Iris pigment epithelial cell (primary cell): Measurements from ENCODE around the gene NEK1.
"Not testable (repeated sequence)": the region's sequence is repeated elsewhere in the genome, so short reads cannot be mapped to it uniquely, and the experiment has no call there.

Experiments
- DNase-seq: peaks from one replicate; pipeline ENCODE4 v3.0.0-alpha.2; 2011; ENCODE audit warnings: low read depth

NEK1 gene

DNA sequence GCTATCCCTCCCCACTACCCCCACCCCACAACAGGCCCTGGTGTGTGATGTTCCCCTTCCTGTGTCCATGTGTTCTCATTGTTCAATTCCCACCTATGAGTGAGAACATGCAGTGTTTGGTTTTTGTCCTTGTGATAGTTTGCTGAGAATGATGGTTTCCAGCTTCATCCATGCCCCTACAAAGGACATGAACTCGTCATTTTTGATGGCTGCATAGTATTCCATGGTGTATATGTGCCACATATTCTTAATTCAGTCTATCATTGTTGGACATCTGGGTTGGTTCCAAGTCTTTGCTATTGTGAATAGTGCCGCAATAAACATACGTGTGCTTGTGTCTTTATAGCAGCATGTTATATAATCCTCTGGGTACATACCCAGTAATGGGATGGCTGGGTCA lies 118.1 kb downstream of the NEK1 start:
- DNase-seq, result not testable (repeated sequence)

DNA sequence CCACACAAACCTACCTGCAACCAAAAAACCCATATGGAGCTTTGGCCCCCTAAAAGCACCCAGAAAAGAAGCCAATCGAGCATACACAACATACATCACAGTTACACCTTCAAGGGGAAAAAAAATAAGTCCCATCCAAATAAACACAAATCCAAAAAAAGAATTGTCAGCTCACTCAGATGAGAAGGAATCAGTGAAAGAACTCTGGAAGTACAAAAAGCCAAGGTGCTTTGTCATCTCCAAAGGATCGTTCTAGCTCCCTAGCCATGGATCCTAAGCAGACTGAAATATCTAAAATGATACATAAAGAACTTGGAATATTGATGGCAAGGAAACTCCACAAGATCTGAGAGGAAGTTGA lies 119.2 kb downstream of the NEK1 start:
- no peak for DNase-seq

DNA sequence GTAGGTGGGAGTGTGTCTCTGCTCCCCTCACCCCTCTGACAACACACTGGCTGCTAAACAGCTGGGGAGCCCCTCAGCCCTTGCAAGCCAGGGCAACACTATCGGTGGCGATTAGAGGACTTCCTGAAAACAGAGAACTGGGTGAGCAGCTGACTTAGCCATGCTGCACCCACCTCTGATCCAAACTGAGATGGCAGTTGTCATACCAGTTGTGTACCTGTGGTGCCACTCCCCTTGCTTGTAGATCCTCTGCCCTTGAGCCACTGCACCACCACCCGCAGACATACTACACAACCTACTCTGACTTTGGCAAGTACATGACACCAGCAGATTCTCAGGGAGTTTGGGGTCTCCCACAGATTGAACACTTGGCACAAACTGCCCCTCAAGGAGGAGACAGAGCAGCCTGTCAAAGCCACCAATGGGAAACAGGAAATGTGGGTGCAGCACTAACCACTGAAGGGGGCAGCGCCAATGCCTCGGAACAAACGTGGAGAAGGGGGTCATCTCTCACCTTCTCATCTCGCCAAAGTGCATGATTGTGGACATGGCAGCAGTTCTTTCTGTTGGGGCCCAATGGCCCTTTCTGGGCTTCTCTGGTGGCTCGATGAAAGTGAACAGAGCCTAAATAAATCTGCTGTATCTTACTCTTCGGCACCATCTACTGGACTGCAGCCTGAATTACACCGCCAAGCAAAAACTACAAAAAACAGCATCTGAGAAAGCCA lies 119.8 kb downstream of the NEK1 start:
- peak; percentile 43 for DNase-seq

DNA sequence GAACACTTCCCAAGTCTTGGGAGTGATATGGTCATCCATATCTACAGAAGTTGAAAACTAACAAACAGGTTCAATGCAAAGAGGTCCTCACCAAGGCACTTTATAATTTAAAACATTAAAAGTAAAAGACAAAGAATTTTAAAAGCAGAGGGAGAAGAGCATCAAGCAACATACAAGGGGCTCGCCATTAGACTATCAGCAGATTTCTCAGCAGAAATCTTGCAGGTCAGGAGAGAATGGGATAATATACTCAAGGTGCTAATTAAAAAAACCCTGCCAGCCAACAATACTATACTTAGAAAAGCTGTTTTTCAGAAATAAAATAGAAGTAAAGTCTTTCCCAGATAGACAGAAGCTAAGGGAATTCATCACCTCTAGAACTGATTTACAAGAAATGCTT lies 121.2 kb downstream of the NEK1 start:
- no peak for DNase-seq

DNA sequence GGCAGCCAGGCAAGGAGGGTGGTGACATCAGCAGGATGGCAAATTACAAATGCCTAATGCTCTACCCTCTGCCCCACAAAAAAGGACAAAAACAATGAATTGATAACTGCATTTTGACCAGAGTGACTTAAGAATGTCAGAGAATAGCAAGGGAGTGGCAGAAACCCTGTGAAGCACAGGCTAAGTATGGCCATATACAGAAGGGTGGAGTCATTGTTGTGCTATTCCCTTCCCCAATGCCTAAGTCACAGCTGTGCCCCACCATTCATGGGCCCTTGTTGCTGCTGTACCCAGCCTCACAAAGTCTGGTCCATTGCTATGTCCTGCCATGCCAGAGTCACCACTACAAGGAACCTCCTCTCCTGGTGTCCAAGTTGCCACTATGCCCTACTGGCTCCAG lies 123.1 kb downstream of the NEK1 start:
- DNase-seq, result no peak

DNA sequence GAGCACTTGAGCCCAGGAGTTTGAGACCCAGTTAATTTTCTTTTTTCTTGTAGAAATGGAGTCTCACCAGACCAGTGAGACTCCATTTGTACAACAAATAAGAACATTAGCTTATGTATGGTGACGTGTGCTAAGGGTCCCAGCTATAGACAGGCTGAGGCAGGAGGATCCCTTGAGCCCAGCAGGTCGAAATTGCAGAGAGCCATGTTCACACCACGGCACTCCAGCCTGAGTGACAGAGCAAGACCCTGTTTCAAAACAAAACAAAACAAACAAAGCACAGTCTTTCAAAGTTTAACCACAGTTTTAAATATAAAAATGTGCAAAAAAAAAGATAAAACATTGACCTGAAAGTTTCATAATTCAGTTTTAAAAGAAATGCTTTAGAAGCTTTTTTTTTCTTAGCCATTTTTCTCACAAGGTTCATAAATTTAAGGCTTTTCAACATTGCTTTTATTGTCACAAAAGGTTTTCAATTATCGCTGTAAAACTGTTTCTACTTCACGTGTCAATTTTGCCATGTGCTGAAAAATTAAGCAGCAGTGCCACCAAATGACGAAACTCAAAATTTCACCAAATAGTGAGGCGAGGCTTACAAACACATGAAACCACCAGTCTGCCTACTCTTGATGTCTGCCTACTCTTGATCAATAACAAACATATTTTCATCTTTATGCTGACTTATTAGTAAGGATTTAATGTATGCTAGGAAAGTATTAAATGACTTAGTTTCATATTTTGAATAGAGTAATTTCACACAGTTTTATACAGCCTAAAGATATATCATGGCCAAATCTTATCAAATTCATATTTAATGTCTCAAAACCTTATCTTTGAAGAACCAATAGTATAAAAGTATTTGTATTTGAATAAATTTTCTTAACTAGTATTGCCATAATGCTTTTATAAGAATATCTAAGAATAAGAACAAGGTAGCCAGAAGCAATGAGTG lies 126.3 kb downstream of the NEK1 start:
- DNase-seq, result peak; percentile 75

DNA sequence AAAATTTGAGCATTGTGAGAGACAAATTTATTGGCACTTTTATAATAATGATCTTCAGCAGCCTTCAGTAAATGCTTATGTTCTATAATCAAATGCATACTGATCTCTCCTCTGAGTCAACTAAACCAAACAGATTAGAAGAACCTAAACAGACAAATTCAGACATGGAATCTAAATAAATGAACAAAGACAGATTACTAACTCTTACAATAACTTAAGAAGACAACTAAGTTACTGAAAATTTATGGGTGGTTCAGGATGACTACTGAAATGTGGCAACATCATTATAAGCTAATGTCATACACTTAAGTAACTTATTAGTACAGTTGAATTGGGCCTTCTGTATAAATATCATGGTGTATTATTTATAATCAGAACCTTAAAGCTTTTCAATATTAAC lies 127.3 kb downstream of the NEK1 start:
- DNase-seq, result peak; percentile 34

DNA sequence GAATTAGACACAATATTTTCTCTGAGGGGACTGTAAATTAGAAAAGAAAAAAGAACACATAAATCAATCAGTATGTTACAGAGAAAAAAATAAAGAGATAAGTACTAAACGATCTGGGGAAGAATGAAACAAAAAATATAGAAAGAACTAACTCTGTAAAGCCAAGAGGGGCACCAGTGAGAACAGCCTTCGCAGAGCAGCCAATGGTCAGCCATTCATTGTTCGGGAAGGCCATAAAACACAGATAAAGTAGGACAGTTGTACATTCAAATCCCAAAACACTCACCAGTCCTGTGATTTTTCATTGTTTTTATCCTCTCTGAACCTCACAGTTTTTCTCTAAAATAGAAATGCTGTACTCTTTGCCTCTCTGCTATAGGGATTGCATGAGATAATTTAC lies 127.9 kb downstream of the NEK1 start:
- DNase-seq, result no peak

DNA sequence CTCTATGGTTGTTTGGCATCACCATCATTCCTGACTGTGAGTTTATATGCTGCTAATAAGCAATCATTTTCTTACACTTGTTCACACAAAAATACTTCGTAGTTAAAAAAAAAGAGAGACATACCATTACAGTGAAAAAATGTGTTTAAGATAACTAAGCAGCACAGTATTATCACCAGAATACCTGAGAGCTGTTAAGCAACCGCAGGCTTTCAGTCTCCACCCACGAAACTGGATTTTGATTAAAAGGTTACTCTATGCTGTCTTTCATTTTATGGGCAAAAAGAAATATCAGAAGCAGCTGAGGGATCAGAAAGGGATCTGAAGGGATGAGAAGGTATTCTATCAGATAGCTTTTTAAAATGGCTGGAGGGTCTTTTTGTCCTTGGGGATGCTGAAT lies 148.3 kb downstream of the NEK1 start:
- DNase-seq, result no peak

DNA sequence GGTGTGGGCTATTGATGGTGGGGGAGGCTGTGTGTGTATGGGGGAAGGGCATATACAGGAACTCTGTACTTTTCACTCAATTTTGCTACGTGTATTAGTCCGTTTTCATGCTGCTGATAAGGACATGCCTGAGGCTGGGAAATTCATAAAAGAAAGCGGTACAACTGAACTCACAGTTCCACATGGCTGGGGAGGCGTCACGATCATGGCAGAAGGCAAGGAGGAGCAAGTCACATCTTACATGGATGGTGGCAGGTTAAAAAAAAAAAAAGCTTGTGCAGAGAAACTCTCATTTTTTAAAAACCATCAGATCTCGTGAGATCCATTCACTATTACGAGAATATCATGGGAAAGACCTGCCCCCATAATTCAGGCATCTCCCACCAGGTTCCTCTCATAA lies 152.3 kb downstream of the NEK1 start:
- no peak for DNase-seq

DNA sequence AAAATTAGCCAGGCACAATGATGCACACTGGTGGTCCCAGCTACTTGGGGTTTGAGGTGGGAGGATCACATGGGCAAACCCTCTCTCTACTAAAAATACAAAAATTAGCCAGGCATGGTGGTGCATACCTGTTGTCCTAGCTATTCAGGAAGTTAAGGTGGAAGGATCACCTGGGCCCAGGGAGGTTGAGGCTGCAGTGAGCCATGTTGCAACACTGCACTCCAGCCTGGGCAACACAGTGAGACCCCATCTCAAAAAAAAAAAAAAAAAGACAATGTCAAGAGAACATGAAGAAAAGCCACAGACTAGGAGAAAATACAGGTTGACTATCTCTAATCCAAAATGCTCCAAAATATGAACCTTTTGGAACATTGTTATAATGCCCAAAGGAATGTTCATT lies 153.8 kb downstream of the NEK1 start:
- no peak for DNase-seq

DNA sequence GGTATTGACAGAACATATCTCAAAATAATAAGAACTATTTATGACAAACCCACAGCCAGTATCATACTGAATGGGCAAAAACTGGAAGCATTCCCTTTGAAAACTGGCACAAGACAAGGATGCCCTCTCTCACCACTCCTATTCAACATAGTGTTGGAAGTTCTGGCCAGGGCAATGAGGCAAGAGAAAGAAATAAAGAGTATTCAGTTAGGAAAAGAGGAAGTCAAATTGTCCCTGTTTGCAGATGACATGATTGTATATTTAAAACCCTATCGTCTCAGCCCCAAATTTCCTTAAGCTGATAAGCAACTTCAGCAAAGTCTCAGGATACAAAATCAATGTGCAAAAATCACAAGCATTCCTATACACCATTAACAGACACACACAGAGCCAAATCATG lies 159.7 kb downstream of the NEK1 start:
- not testable (repeated sequence) for DNase-seq

DNA sequence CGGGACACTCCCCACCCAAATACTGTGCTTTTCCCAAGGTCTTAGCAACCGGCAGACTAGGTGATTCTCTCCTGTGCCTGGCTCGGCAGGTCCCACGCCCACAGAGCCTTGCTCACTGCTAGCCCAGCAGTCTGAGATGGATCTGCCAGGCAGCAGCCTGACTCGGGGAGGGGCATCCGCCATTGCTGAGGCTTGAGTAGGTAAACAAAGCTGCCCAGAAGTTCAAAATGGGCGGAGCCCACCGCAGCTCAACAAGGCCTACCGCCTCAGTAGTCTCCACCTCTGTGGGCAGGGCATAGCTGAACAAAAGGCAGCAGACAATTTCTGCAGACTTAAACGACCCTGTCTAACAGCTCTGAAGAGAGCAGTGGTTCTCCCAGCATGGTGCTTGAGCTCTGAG lies 163.4 kb downstream of the NEK1 start:
- not testable (repeated sequence) for DNase-seq

DNA sequence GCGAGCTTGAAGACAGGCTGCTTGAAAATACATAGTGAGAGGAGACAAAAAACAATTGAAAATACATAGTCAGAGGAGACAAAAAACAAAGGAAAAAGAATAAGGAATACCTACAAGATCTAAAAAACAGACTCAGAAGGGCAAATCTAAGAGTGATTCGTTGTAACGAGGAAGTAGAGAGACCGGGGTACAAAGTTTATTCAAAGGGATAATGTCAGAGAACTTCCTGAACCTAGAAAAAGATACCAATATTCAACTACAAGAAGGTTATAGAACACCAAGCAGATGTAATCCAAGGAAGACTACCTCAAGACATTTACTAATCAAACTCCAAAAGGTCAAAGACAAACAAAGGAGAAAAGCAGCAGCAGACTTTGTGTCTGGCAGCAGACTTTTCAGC lies 165.6 kb downstream of the NEK1 start:
- no peak for DNase-seq

DNA sequence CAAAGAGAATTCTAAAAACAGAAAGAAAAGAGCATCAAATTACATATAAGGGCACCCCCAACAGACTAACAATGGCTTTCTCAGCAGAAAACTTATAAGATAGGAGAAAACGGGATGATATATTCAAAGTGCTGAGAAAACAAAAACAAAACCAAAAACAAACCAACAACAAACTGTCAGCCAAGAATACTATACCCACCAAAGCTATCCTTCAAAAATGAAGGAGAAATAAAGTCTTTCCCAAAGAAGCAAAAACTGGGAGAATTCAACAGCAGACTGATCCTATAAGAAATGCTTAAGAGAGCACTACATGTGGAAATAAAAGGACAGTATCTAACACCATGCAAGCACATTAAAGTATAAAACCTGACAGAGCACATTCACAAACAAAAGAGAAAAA lies 168.6 kb downstream of the NEK1 start:
- no peak for DNase-seq

DNA sequence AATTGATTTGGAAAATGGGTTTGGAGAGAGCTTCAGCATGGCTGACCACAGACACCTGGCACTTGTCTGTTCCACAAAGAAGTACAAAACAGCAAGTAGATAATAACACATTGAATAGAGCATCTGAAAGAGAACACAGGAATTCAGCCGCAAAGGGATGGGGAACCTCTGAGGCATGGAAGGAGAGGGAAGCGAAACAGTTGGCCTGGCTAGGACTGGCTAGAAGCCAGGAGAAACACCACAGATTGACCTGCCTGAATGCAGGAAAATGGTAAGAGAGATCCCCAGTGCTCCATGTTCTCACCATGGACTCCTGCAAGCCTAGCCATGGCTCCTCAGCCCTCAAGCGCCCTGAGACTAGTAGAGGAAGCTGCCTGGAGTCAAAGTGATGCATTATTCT lies 171.9 kb downstream of the NEK1 start:
- DNase-seq, result no peak

DNA sequence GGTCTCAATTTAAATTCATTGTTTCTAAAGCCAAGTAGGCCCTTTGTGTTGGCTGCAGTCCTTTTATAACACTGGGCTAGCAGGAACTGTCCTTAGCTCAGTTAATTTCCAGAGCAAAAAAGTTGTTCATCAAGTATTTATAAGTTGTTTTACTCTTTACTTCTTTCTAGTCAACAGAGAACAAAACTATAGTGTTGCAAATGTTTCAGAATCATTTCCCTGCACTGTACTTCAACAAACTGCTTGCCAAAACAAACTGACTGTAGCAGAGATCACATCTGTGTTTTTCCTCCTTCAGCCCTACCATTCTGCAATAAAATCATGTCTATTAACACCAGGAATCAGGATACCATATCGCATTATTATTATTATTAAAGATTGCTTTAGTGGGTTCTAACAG lies 173.1 kb downstream of the NEK1 start:
- peak; percentile 36 for DNase-seq

DNA sequence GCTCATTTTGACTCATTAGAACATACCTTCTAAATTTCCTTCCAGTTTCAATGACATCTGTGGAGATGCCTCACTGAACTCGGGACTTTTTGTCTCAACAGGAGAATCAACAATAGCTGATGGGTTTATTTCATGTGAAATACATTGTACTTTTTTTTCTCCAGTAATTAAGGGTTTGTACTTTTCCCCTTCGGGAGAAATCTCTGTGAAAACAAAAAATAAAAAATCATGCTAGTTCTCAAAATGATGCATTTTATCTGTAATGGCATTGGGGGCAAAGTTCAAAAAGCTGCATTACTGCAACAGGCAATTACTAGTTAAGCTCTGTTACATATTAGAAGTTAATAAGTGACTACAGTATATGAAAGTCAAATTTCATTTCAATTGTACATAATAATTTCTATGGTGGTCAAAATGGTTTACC lies 174.3 kb downstream of the NEK1 start:
- DNase-seq, result no peak

DNA sequence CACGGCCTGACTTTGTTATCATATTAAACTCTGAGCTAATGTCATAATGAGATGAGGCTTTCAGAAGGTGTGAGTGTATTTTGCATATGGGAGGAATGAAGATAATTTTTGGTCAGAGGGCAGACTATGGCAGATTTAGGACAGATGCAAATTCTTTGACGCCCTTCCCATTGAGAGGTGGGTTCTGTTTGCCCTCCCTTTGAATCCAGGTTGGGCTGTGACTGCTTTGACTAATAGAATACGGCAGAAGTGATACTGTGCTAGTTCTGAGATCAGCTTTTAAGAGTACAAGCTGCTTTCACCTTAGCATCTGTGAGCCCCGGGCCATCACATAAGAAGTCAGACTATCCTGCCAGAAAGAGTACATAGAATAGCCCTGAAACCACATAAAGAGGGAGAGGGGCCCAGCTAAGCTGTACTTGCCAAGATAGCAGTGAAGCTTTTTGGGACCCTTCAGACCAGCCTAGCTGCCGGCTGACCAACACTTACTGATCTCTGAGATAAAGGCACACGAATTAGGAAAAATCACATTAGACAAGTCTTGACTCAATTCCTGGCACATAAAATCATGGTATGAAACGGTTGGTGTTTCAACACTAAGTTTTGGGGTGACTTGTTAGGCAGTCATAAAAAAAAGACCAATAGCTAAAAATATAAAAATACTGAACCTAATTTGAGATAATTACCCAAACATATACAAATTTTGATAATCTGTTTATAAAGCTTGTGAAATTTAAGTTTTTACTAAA lies 174.9 kb downstream of the NEK1 start:
- DNase-seq, result no peak

DNA sequence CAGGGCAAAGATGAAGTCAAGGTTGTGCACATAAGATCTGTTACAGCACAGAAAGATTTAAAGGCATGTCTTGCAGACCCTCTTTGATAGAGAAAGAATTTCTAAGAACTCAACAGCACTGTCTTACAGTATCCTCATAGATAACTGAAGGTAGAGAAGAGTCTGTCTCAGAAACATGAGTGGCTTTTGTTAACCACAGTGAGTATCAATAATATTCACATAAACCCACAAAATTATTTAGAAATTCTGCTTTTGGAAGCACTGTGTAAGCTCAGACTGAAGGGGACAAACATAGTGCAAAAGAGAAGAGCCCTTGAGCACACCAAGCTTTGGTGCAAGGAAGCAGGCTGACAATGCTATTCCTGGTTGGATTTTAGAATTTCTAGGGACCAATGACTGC lies 175.6 kb downstream of the NEK1 start:
- no peak for DNase-seq

DNA sequence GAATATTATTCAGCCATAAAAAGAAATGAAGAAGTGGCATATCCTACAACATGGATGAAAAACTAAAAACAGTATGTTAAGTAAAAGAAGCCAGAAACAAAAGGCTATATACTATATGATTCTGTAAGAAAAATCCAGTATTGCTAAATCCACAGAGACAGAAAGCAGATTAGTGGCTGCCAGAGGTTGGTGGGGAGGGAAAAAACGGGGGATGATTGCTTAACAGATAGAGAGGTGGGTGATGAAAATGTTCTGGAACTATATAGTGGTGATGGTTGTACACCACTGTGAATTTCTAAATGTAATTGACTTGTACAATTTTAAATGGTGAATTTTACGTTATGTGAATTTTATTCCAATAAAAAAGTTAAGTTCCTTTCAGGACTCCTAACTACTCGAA lies 184.0 kb downstream of the NEK1 start:
- DNase-seq, result peak; percentile 24

DNA sequence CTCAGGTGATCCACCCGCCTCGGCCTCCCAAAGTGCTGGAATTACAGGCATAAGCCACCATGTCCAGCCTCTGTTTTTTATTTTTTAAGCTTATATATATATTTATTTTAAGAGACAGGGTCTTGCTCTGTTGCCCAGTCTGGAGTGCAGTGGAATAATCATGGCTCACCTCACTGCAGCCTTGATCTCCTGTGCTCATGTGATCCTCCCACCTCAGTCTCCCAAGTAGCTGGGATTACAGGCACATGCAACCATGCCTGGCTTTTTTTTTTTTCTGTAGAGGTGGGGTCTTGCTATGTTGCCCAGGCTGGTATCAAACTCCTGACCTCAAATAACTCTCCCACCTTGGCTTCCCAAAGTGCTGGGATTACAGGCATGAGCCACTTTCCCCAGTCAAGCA lies 184.7 kb downstream of the NEK1 start:
- not testable (repeated sequence) for DNase-seq

DNA sequence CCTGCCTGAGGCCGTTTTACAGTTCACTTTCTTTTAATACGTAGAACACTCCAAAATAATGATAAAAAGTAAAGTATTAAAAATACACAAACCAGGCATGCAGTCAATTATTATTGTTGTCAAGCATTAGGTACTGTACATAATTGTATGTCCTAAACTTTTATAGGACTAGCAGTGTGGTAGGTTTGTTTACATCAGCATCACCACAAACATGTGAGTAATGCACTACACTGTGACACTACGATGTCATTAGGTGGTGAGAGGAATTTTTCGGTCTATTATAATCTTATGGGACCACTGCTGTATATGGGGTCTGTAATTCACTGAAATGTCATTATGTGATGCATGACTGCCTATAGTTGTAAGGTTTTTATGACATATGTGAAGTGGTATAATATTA lies 192.1 kb downstream of the NEK1 start:
- no peak for DNase-seq
